Measurements from ENCODE around the gene STARD7.
"Not testable (repeated sequence)": the region's sequence is repeated elsewhere in the genome, so short reads cannot be mapped to it uniquely, and the experiment has no call there.

The STARD7 gene

GRCh38 chr2:96164459-96165184 is 44.0 kb downstream of the STARD7 start:
- DNase-seq (ENCODE audit: low spot score) = peak; percentile 91

DNA sequence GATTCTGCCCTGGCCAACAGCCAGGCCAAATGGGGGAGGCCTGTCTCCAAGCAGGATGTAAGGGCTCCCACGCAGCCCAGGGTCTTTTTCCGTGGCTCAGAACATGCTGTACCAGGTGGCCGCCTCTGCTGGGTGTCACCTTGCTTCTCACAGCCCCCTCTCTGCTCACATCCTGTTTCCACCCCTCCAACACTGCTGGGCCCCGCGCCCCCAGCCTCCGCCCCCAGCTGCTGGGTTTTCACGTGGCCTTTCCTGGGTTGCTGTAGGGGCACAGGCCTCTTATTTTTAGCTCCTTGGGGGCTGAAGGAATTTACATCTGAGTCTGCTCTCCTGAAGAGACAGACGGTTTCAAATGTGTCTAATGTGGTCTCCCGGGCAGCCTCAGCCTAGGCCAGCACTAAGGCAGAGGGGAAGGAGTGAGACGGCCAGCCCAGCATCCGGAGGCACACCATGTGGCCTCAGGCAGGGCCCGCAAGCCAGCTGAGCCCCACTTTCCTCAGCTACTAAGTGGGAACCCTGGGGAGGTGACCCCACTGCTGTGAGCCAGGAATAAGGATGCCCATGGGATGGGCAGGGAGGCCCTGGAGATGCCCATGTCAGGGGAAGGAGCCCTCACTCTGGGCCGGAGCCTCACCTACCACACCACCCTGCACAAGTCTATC is 44.7 kb downstream of the STARD7 start:
- DNase-seq (ENCODE audit: low spot score) = no peak

- DNase-seq (ENCODE audit: low spot score) = no peak
Observed at GRCh38 chr2:96163415-96163767, 45.2 kb downstream of the STARD7 start.

GRCh38 chr2:96161898-96162297 is 46.7 kb downstream of the STARD7 start:
- no peak for DNase-seq (ENCODE audit: low spot score)

- DNase-seq (ENCODE audit: low spot score) = not testable (repeated sequence)
Observed at GRCh38 chr2:96160366-96160765, 48.3 kb downstream of the STARD7 start.

- DNase-seq (ENCODE audit: low spot score) = no peak
Observed at GRCh38 chr2:96159084-96159830, 49.4 kb downstream of the STARD7 start.

GRCh38 chr2:96158554-96158940 is 50.1 kb downstream of the STARD7 start:
- DNase-seq (ENCODE audit: low spot score) = no peak

- DNase-seq (ENCODE audit: low spot score) = no peak
Observed at GRCh38 chr2:96157649-96158553, 50.7 kb downstream of the STARD7 start.

- no peak for DNase-seq (ENCODE audit: low spot score)
Observed at GRCh38 chr2:96156926-96157648, 51.5 kb downstream of the STARD7 start.

GRCh38 chr2:96156011-96156820 is 52.4 kb downstream of the STARD7 start:
- DNase-seq (ENCODE audit: low spot score) = no peak

- DNase-seq (ENCODE audit: low spot score) = no peak
Observed at GRCh38 chr2:96154506-96155380, 53.9 kb downstream of the STARD7 start.

DNA sequence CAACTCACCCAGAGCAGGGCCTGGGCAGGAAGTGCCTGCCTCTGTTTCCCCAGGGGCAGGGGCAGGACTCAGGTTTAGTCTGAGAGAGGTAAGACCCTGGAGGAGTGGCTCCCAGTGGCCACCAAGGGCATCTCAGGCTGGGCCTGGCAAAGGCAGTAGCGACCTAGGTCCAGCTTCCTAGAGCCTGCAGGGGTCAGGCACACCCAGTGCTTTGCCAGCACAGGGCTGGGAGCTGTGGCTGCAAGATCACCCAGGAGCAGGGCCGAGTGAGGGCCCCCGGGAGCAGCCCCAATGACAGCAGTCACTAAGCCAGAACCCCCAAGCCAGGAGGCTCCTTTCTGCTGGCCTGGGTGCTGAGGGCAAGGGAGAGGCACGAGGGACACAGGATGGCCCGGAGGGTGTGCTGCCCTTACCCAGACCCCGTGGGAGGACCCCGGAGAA is 54.6 kb downstream of the STARD7 start:
- no peak for DNase-seq (ENCODE audit: low spot score)

- DNase-seq (ENCODE audit: low spot score) = no peak
Observed at GRCh38 chr2:96153291-96153713, 55.3 kb downstream of the STARD7 start.

DNA sequence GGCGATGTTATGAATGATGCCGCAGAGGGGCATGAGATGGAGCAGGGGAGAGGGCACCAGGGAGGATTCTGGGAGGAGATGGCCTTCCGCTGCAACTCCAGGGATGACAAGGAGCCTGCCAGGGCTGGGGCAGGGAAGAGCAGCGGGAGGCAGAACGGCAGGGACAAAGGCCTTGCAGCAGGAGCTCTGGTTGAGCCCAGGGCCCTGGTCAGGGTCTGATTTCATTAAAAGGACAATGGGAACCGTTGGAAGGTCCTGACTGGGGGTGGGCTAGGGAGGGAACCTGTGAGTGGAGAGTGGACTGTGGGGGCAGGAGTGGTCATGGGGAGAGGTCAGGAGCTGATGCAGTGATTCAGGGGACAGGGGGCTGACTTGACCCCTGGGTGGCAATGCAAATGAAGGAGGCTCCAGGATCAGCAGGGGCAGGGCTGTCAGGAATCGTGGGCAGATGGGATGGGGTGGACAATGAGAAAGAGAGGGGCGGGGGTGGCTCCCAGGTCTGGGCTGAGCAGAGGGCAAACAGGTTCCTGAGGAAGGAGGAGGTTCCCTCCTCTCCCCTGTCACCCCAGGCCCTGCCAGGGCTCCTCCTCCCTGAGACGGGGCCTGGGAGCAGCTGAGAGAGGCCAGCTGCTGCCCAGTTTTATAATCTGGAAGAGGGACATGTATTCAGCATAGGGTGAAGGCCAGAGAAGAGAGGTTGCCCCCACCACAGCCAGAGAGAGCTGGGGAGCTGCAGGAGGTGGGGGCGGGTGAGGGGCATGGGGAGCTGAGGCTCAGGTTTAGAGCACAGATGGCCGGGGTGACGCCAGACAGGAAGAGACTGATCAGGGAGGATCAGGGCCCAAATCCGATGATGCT is 56.1 kb downstream of the STARD7 start:
- DNase-seq (ENCODE audit: low spot score) = peak; percentile 39

DNA sequence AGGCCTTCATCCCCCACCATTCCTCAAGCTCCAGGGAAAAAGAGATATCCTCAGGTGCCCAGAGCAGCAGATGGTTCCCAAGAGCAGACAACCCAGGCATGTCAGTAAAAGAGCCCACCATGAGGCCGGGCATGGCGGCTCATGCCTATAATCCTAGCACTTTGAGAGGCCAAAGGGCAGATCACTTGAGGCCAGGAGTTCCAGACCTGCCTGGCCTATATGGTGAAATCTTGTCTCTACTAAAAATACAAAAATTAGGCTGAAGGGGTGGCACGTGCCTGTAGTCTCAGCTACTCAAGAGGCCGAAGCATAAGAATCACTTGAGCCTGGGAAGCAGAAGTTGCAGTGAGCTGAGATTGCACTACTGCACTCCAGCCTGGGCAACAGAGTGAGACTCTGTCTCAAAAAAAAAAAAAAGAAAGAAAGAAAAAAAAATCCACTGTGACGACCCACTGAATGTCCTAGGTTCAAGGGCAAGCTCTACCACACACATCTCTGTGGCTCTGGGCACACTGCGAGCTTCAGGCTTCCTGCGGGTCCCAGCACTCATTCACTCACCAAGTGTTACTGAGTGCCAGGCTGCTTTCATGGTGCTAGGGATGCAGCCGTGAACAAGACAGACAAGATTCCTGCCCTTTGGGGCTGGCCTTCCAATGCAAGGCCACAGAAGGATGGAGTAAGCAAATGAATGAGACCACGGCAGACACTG is 56.9 kb downstream of the STARD7 start:
- DNase-seq (ENCODE audit: low spot score) = no peak

DNA sequence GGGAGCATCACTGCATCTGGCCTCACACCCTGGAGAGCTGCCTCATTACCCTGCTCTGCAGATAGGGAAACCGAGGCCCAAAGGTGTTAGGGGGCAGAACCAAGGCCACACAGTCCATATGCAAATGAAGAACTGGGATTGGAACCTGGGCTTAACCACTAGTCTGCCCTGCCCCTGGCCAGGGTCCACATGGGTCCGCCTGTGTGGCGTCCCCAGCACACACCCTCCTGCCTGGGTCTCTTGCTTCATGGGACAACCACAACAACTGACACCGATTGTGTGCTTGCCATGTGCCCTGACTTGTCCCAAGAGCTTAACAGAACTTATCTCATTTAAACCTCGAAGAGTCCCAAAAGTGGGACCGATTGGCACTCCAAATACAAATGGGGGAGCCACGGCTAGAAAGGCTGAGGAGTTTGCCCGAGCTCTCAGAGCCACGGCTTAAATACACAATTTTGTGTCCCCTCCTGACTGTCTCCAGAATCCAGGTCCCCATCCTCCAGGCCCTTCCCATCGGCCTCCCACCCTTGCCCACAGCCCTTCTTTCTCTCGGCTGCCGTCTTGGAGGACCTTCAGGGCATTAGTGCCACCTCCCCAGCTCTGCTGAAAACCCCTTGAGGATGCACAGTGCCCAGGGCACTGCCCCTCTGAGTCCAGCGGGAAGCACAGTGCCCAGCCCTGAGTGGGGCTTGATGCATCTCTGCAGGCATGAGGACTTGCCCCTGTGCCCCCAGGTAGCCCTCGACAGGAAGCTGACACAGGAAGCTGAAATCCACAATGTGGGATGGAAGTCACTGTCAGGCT is 57.6 kb downstream of the STARD7 start:
- no peak for DNase-seq (ENCODE audit: low spot score)
